K562 (cell line): ENCODE results near the gene ARMH3. TPM values are rescaled to one million over a fixed set of nuclear protein-coding genes. Genes with fewer than 3 reads are reported as not detected.

ENCODE experiments used
- BHLHE40 ChIP-seq: IDR thresholded peaks from 2 replicates; pipeline ENCODE4 v1.6.1; 2011; ENCODE audit warnings: low read length, improper control_type of control experiment
- E2F5 ChIP-seq: sonication (generic); formaldehyde crosslinking; IDR thresholded peaks from 2 replicates; pipeline ENCODE4 v1.8.0; 2022; ENCODE audit warnings: mild to moderate bottlenecking, missing genetic modification reagents
- FOXA1 ChIP-seq: fragments of 450-650 bp; IDR thresholded peaks from 2 replicates; pipeline ENCODE4 v1.6.1; 2016; ENCODE audit warnings: mild to moderate bottlenecking, borderline replicate concordance
- GMEB1 ChIP-seq: fragments of 250-450 bp; sonication (Bioruptor Pico); IDR thresholded peaks from 2 replicates; pipeline ENCODE4 v1.4.0; 2020; ENCODE audit warnings: mild to moderate bottlenecking
- HNRNPK ChIP-seq: fragments of 200-400 bp; formaldehyde crosslinking; IDR thresholded peaks from one replicate; pipeline ENCODE4 v1.6.1; 2018; ENCODE audit warnings: mild to moderate bottlenecking, low read depth, low read length; ENCODE audit not compliant: poor library complexity, severe bottlenecking
- PCBP2 ChIP-seq: fragments of 200-400 bp; formaldehyde crosslinking; IDR thresholded peaks from 2 replicates; pipeline ENCODE4 v1.6.1; 2018; ENCODE audit warnings: low read length, low read depth, mild to moderate bottlenecking, moderate library complexity; ENCODE audit not compliant: poor library complexity, severe bottlenecking
- RFX7 ChIP-seq: fragments of 250-450 bp; sonication (Bioruptor Pico); IDR thresholded peaks from 2 replicates; pipeline ENCODE4 v1.5.1; 2021; ENCODE audit warnings: mild to moderate bottlenecking
- SP2 ChIP-seq: IDR thresholded peaks from 2 replicates; pipeline ENCODE4 v1.6.1; 2011; ENCODE audit warnings: mild to moderate bottlenecking, low read depth, low read length, moderate library complexity; ENCODE audit not compliant: poor library complexity, severe bottlenecking; ENCODE audit errors: extremely low read depth
- ZNF311 ChIP-seq: fragments of 250-450 bp; sonication (Bioruptor Pico); IDR thresholded peaks from 2 replicates; pipeline ENCODE4 v1.4.0; 2020; ENCODE audit warnings: mild to moderate bottlenecking, moderate library complexity
- ZNF347 ChIP-seq: fragments of 450-650 bp; formaldehyde crosslinking; IDR thresholded peaks from 2 replicates; pipeline ENCODE4 v1.4.0; 2020; ENCODE audit warnings: low read depth, mild to moderate bottlenecking, moderate library complexity
- ZNF41 ChIP-seq: fragments of 250-450 bp; sonication (Bioruptor Pico); conservative IDR thresholded peaks from 2 replicates; pipeline ENCODE4 v1.4.0; 2020; ENCODE audit warnings: mild to moderate bottlenecking
- polyA plus RNA-seq, 8 experiments: library from polyadenylated mRNA; depleted of rRNA in 4 of 8; stranded (reverse) in 5 of 8; unstranded in 3 of 8; fragments of >200 nt; fragmentation: Nextera tagmentation in 2 of 8; fragmentation: Illumina TruSeq in 1 of 8; extraction: Ambion mirVana in 2 of 8; extraction: Trizol in 1 of 8; gene quantifications; 2 replicates each; pipeline versions ENCODE4 v1.2.1 to v1.2.3, GENCODE V29; 2011 to 2014; ENCODE audit warnings: inconsistent platforms in 1 of 8, missing spikeins in 1 of 8
- total RNA-seq, 7 experiments: library from RNA; depleted of rRNA in 6 of 7; stranded (reverse); fragments of >200 nt in 6 of 7; fragmentation: Illumina TruSeq in 2 of 7; extraction: Trizol in 2 of 7; gene quantifications; 2 replicates each; pipeline versions ENCODE4 v1.2.1 to v1.2.3, GENCODE V29; 2011 to 2021; ENCODE audit warnings: low replicate concordance in 1 of 7
- TF ChIP-seq, protein P1 (sequence below): fragments of 450-650 bp; IDR thresholded peaks from 2 replicates; pipeline ENCODE4 v1.6.1; 2016; ENCODE audit warnings: borderline replicate concordance
- TF ChIP-seq, protein P2 (sequence below), 2 experiments: fragments of 450-650 bp; formaldehyde crosslinking in 1 of 2; IDR thresholded peaks; 2 replicates each; pipeline versions ENCODE4 v1.4.0 to v1.6.1; 2014 to 2020; ENCODE audit warnings: mild to moderate bottlenecking in 2 of 2, borderline replicate concordance in 1 of 2, low read depth in 1 of 2

Gene ARMH3
- total and polyA plus RNA-seq, 9 of the 15 experiments (the other 6 are each of a cell fraction or from before 2014, with no cell fraction given): 0.29 to 0.73 TPM; not detected in 7

DNA sequence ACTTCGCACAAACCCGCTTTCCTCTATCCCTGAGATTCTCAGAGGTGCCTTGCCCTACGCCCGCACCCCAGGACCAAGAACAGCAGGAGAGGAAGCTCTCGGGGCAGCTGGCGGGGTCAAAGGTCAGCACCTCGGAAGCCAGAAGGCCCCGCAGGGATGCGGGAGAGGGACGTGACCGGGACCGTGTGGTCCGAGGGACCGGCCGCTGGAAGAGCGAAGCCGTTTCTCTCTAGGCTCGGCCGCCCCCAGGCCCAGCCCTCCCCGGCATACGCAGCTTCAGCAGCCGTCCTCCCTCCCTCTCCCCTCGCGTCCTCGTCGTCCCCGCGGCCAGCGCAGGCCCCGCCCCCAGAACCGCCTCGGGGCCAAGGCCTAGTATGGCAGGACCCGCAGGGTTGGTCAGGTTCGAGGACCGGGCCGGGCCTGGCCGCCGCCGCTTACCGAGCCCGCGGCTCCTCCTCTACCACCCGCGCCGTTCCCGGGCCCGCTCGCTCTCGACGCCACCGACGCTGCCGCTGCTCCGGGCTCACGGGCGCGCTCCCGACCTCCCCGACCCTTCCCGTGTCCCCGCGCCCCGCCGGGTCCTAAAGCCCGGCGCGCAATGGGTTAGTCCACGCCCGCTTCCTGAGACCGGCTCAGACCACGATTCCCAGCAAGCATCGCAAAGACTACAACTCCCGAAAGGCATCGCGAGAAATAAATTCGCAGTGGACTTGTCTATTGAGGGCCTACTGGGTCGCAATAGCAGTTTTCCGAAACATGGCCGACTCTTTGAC, at the start of gene ARMH3 (continued):
- TF ChIP-seq, protein P1, sequence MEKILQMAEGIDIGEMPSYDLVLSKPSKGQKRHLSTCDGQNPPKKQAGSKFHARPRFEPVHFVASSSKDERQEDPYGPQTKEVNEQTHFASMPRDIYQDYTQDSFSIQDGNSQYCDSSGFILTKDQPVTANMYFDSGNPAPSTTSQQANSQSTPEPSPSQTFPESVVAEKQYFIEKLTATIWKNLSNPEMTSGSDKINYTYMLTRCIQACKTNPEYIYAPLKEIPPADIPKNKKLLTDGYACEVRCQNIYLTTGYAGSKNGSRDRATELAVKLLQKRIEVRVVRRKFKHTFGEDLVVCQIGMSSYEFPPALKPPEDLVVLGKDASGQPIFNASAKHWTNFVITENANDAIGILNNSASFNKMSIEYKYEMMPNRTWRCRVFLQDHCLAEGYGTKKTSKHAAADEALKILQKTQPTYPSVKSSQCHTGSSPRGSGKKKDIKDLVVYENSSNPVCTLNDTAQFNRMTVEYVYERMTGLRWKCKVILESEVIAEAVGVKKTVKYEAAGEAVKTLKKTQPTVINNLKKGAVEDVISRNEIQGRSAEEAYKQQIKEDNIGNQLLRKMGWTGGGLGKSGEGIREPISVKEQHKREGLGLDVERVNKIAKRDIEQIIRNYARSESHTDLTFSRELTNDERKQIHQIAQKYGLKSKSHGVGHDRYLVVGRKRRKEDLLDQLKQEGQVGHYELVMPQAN: 0 out of 2 replicates have a peak, but pooled peaks have one; percentile 40
- TF ChIP-seq ZNF311 (CRISPR knock-in tag): no peak
- 0 out of 2 replicates have a peak, but pooled peaks have one; percentile 33 for TF ChIP-seq E2F5 (CRISPR knock-in tag)
- no peak for TF ChIP-seq RFX7
- TF ChIP-seq FOXA1: no peak
- no peak for TF ChIP-seq ZNF347 (CRISPR knock-in tag)
- no peak for TF ChIP-seq ZNF41 (CRISPR knock-in tag)
- TF ChIP-seq, protein P2, sequence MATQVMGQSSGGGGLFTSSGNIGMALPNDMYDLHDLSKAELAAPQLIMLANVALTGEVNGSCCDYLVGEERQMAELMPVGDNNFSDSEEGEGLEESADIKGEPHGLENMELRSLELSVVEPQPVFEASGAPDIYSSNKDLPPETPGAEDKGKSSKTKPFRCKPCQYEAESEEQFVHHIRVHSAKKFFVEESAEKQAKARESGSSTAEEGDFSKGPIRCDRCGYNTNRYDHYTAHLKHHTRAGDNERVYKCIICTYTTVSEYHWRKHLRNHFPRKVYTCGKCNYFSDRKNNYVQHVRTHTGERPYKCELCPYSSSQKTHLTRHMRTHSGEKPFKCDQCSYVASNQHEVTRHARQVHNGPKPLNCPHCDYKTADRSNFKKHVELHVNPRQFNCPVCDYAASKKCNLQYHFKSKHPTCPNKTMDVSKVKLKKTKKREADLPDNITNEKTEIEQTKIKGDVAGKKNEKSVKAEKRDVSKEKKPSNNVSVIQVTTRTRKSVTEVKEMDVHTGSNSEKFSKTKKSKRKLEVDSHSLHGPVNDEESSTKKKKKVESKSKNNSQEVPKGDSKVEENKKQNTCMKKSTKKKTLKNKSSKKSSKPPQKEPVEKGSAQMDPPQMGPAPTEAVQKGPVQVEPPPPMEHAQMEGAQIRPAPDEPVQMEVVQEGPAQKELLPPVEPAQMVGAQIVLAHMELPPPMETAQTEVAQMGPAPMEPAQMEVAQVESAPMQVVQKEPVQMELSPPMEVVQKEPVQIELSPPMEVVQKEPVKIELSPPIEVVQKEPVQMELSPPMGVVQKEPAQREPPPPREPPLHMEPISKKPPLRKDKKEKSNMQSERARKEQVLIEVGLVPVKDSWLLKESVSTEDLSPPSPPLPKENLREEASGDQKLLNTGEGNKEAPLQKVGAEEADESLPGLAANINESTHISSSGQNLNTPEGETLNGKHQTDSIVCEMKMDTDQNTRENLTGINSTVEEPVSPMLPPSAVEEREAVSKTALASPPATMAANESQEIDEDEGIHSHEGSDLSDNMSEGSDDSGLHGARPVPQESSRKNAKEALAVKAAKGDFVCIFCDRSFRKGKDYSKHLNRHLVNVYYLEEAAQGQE (IDR thresholded peaks at IDR 0.05; ENCODE audit: borderline replicate concordance): no peak; the same call in 1 of the 2 replicates
- TF ChIP-seq, protein P2 (CRISPR knock-in tag; IDR thresholded peaks at IDR 0.05; ENCODE audit: low read depth): no peak
- TF ChIP-seq GMEB1 (CRISPR knock-in tag): peak; percentile 58; the same call in 1 of the 2 replicates
- TF ChIP-seq SP2: no peak
- no peak for TF ChIP-seq HNRNPK
- peak; percentile 53 for TF ChIP-seq BHLHE40
- no peak for TF ChIP-seq PCBP2
